Breast epithelium (tissue), 3 donors: ENCODE measurements around the gene EPHA3.

Source experiments
- CTCF ChIP-seq, 3 donors: fragments of 450-650 bp; IDR thresholded peaks; one replicate each; pipeline ENCODE4 v1.5.1; 2016 to 2017; ENCODE audit warnings: antibody characterized with exemption in 3 of 3, mild to moderate bottlenecking in 3 of 3, moderate library complexity in 3 of 3
- POLR2A ChIP-seq: fragments of 450-650 bp; IDR thresholded peaks from one replicate; pipeline ENCODE4 v1.6.1; 2016; ENCODE audit warnings: antibody characterized with exemption, mild to moderate bottlenecking, moderate library complexity

GRCh38 chr3:89113344-89113743 lies 5.9 kb downstream of the EPHA3 start:
- no peak for TF ChIP-seq CTCF (IDR thresholded peaks at IDR 0.05)
- TF ChIP-seq POLR2A, result no peak
